NCI-H146 treated with DMSO at 0.1 percent for 48 hours (cell line): ENCODE data around the gene HPSE2.

Experiments
- DNase-seq: peaks from one replicate; lab custom pipeline; 2025; ENCODE audit not compliant: unreplicated experiment; lab: John Stamatoyannopoulos, UW

HPSE2 gene

DNA sequence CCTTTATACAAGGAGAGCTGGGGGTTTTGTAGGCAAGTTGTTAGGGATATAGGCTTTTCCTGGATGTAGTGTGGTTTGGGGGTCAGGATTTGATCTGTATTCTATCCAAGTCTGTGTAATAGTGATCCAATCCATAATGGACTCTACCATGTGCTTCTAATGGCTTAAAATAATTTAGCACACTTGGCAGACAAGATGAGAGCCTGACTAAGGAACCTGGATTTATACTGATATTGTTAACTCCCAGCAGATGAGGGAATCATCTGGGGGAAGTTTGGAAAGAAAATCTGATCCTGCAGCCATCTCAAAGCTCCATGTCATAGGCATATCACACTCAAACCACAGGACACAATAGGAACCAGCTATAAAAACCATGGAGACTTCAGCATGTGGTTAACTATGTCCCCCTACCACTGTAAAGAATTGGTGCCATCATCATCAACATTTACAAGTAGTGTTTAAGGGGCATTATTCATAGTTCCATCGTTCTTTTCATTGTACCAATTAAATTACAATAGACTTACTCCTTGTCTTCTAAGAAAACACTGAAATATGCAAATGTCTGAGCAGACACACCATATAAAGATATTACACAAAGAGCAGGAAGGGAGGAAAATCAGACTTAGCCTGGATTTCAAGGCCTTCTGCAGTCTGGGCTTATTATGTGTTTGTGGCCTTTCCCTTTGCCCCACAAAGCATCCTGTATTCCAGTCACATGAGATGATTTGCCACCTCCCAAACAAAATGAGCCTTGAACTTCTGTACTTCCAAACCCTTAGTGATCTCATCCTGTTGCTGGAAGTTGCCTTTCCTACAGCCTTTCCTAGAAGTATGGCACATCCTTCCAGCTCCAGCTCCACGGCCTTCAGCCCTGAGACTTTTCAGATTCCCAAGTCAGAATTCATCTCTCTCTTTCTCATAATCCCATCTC lies 766.4 kb downstream of the HPSE2 start:
- DNase-seq = no peak

DNA sequence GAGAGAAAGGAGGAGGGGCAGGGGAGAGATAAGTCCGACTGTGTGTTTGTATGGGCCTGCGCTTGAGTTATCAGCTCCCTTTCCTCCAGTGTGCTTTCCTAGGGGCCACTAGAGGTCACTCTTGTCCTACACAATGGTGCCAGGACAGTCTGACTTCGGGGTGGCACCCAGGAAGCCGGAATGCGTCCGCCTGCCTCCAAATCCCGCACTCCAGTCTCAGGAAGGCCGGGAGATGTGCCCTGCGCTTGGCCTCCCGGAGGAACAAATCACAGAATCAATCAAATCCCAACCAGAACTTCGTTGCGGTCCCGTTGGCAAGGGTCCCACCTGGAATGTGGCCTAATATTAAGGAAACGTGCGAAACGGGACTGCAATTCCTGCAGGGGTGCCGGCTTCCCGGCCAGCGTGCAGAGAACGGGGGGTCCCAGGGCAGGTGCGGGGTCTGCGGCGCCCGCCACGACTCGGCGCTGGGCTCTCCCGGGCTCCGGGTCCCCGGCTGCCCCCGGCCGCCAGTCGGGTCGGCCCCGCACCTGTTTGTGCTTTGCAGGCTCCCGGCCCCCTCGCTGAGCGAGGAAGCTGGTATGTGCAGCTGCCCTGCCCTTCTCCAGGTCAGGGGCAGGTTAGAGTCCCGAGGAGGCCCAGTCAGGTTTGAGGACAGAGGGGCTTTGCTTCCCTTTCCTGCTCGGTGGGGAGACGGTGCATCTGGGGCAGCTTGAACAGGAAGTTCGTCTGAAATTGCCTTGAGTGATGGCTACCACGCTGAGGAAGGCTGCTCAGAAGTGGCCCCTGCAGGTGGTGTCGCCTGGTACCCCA lies 767.9 kb downstream of the HPSE2 start:
- DNase-seq = peak; percentile 74

DNA sequence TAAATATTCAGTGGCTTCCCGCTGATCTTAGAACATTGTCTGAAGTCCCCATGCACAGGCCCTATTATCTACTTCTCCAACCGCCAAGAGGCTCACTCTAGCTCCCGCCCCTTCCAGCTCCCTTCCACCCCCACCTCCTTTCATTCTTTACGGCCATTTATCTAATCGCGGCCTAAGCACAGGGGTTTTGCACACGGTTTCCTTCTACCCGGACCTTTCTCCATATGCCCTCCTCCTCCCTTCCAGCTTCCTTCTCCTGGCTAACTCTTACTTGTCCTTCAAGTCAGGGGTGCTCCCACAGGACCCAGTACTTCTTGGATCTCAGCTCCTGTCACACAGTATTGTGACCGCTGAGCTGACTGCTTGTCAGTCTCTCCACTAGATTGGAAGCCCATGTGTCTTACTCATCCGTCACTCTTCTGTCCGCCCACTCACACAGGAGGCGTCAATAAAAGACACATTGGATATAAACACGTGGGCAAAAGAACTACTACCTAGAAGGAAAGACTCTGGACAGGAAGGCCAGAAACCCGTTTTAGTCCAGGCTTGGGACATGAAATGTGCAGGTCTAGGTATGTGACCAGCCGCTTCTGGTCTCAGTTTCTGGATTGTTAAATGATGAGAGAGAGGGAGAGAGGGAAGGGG lies 768.7 kb downstream of the HPSE2 start:
- DNase-seq = peak; percentile 13

DNA sequence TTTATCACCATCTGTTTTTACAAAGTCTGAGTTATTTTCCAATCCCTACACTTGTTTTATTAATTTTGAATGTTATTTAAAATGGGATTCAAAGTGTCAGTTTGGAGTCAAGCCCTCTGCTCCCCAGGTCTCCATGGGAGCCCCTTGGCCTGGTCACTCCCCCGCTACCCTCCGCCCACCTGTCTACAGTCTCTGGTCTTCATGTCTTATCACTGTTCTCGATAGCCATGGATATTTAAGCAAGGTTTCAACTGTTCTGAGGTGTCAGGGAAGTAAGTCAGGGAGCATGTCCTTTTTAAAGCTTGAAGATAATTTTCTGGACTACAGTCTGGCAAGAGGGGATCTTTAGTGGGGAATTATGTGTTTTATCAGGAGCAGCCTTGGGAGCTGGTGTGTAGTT lies 769.8 kb downstream of the HPSE2 start:
- DNase-seq = no peak

DNA sequence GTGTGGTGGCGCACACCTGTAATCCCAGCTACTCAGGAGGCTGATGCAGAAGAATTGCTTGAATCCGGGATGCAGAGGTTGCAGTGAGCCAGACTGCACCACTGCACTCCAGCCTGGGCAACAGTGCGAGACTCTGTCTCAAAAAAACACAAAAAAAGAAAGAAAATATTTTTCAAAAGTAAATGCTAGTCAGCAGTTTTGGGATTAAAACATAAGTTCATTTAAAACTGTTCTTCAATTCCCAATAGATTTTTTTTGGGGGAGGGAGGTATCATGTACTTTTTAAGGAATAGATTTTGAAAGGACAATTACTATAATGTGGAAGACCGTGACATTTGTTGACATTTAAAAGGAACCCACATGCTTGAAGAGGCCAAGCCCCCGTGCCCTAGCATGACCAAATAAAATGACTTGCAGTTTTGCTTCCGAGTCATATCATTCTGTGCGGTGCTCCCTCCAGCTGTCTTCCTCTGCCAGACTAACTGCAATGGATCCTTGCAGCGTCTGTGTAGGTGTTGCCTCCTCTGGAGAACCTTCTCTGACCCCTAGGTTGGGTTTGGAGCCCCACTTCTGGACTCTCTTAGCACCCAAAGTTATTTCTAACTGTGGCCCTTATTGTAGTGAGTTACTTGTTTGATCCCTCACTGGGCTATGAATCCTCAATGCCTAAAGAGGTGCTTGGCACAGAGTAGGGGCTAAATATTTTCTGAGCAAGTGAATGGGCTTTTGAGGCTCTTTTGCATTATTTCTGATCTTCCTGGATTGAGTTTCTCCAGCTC lies 771.5 kb downstream of the HPSE2 start:
- peak; percentile 3 for DNase-seq

DNA sequence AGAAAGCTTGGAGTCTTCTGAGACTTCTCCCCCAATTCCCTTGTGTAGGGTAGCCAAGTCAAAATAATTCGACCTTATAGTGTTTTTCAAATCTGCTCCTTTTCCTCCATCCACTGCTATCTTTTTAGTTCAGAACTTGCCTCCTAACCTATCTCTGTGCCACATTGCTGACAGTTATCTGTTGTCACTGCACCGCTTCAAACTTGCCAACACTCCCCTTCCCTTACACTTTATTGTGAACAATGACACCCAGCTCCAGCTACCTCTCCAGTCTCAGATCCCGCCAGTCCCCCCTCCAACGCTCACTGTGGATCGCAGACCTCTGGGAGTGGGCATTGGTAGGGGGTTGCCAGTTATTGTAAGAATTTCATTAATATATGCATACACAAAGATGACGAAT lies 772.6 kb downstream of the HPSE2 start:
- DNase-seq = no peak

DNA sequence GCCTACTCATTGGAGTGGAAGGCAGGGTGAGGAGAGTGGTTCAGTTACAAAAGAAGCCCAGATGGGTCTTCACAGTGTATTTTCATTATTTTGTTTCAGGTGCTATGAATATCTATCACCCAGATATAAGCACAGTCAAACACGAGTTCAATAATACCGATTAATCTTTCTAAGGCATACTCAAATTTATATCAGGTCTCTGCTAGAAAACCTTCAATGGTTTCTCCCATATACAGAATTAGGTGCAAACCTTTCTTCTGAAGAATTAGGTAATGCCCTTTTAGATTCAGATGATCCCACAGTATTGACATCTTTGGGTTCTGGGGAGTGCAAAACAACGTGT lies 774.2 kb downstream of the HPSE2 start:
- no peak for DNase-seq

DNA sequence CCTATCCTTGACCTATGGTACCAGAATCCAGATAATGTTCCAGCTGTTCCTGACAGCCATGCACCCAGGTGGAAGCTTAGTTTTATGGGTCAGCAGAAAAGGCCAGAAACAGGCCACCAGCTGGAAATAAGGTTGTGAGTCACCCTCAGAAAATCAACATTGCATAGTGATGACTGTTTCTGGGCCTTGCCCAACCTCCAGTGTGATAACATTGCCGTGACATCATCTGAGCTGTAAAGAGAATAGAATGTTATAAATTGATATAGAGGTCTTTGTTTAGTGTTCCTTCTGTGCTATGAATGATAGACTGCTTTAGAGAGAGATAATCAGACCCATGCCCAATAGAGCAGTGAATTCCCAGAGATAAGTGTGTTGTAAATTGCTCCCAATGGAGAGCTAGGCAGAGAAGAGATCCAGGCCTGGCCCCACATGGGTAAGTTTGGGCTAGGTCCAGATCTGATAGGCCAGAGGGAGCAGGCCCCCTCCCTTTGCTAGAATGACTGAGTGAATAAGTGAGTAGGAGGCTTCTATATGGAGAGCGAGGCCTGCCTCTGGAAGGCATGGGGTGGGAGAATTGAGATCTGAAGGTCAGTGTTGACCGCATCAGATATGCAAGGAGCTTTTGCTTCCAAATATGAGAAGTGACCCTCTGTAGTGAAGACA lies 774.7 kb downstream of the HPSE2 start:
- DNase-seq = no peak

DNA sequence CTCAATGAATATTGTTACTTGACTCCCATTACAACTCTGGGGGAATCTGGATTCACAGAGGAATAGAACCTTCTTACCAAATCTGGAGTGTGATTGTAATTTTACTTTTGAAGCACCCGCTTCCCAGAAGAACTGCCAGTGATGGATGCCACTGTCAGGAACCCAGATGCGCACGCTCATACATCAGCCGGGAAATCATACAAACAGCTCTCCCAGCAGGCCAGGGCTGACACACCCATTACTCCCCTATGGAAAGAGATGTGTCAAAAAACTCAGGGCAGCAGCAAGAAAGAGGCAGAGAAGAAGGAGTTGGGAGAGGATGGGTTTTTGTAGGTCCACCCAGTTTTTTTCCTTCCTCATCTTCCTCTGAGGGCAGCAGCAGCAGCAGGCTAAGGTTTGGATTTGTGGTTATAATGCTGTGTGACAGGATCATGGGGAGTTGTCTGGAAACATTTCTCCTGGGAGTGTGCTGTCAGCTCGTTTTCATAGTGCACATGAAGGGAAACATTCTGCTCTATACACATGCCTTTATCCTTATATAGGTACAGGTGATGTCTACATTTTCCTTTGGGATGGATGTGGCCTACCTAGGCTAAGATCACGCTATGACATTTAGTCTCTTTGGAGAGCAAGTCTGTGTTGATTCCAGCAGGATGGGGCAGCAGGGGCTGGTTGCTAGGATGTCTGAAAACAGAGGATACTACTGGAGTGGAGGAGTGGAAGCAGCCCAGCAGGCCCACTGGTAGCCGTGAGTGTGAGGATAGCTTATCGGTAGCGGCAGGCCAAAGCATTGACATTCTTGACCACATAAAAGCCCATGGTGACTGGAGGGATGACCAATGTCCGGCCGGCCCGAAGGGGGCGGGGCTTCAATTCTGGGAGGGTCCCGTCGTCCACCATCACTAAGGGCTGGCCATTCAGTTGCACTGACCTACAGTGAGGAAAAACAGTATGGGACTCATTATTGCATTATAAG lies 776.6 kb downstream of the HPSE2 start:
- no peak for DNase-seq

DNA sequence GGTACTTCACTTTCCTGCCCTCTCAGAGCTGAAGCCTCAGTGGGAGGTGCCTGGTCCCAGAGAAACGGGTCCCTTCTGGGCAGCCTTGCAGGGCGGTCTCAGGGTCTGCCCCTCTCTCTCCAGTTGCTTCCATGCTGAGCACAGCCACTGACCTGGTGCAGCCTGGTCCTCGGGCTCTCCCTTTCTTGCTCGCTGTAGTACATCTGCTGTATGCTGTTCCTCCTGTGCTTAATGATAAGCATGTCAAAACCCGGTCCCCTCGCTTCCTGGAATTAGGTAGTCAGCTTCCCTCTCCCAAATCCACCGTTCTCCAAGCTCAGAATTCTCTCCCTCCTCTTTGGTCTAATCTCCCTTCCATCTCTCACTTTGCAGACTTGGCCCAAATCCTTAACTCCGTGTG lies 777.9 kb downstream of the HPSE2 start:
- DNase-seq = no peak

DNA sequence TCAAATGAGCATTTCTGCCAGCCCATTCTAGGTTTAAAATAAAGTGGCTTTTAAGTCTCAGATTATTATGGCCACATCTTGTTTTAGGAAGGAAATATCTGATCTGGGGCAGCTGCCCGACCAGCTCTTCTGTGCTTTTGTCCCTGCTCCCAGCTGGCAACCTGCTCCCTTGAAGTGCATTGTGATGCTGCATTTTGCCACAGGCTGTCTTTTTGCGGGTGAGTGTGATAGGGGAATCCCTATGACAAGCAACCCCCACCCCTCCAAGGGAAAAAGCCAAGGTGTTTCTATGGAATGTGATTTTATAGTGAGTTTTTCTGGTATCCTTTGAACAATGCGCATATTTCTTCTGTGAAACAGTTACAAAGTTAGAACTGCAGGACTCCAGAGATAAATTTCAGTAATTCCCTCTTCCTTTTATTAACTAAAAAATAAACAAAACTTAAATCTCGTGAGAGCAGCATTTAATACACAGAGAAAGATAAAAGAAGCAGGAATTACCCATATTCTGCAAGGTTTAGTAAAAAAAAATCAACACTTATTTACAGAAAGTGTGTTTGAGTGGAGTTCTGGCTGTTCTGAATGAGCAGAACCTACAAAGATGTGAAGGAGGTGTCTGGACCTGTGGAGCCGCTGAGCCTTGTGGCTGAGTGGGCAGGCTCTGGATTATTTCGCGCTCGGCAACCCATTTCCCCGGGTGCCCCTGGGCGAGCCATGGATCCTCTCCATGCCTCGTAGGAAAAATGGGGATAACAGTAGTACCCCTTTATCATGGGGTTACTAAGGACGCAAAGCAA lies 778.8 kb downstream of the HPSE2 start:
- DNase-seq = no peak

DNA sequence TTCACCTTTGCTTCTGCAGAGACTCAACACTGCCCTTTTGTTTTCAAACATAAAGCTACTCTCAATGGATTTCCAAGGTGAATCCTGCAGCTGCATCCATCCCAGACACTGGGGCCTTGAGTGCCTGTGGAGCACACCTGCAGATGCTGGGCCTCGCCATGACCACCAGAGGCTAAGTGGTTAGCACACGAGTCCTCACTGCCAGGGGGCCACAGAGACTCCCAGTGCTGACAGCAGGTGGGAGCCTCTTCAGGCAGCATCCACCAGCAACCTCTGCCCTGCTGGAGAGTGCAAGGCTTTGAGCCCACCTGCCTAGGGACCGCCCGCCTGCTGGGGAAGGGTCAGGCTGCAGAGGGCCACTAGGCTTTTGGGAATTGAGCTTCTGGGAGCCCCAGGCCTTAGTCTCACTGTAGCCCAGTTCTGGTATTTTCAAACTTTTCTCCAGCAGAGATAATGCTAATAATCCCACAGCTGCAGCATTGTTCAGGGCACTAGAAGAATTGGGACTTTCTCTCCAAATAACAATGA lies 779.5 kb downstream of the HPSE2 start:
- DNase-seq = peak; percentile 55

DNA sequence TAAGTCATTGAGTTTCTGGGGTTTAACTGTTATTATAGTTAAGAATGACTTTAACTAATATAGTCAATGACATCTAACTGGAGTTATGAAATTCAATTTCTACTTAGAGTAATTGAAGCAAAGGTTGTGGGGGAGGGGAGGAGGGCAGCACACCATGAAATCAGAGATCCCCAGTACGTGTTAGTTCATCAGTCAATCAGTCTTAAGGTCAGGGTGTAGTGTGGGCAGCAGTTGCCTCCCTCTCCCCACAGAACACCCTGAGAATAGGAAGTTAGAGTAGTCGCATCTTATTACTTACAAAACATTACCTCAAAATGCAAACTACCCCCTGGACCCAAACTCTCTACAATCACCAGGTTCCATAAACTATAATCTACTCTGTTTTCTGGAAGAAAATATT lies 781.9 kb downstream of the HPSE2 start:
- DNase-seq = no peak

DNA sequence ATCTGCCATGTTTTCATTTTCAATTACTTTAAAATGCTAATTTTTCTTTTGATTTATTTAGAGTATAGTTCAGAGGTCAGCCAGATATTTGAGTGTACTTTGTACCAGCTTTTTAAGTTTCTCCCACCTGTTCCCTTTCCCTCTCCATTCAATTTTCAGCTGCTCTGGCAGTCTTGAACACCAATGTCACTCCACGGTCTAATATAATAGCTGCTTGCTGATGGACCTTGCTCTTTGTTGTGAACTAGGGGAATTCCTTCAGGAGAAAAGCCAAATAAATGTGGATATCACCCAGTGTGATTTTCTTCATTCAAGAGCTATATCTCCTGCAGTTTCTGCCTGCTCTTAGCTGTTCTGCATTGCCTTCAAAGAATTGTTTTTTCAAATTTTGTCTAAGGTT lies 785.0 kb downstream of the HPSE2 start:
- DNase-seq = no peak

DNA sequence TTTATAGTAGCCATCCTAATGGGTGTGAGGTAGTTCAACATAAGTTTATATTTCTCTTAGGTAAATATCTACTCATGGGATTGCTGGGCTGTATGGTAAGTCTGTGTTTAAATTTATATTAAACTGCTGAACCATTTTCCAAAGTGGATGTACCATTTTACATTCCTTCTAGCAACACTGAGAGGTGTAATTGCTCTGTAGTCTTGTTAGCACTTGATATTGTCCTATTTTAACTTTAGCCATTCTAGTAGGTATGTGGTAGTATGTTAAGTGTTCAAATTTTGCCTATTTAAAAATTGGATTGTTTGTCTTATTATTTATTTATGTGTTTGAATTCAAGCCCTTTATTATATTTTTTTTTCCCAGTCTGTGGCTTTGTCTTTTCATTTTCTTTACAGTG lies 786.4 kb downstream of the HPSE2 start:
- DNase-seq = no peak

DNA sequence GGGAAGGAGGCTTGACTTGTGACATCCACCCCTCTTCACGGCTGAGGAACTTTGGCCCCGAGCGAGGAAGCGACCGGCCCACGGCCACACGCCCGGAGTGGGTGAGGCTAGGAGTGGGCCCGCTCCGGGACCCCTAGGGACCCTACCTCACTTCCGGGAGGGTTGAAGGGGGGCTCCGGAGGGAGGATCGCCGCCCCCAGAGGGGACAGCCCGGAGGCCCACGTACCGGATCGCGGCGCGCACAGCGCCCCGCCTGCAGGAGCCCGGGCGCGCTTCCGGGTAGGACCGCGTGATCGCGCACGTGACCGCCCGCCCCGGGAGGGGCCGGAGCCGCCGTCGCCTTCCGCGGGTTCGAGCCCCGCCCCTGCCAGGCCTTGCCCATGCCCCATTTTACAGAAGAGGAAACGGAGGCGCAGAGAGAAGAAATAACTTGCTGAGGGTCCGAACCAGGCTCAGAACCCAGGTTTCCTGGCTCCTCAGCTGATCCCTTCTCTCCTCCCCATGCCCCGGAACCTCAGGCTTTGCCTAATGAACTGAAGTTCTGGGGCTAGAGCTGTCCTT lies 788.9 kb downstream of the HPSE2 start, which contains the start of gene HPS1:
TSS of gene HPS1 (minus strand) at position 275 of the 561 bp plus-strand sequence. CDS start 3,695 bp downstream, outside the sequence.
- DNase-seq = no peak

DNA sequence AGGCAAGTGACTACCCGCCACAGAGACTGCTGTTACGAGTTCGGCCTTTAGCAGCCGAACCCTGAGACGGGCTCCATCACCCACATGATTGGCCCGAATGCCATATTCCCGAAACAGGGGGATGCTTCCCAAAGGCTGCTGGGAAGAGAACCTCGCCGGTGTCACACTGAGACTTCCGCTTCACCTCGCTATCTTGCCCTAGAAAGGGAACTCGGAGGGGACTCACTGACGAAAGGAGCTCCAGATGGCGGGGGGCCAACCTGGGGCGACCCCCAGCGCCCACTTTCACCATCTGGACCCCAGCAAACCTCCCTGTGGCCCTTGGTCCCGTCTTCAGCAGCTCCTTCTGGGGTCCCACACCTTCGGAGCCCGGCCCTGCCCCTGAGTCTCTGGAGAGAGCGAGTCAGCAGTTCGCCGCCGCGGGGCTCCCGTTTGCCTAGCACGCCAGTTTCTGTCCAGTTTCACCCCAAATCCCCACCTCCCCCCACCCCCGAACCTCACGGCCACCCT lies 789.4 kb downstream of the HPSE2 start:
- no peak for DNase-seq
